NCI-H1417 (cell line): ENCODE data around the gene NPPB.
A peak's percentile ranks its signal among the peaks of the same experiment; 100 is the strongest.

Experiments used
- DNase-seq, 3 experiments: peaks; one replicate each; lab custom pipeline; 2025; lab: John Stamatoyannopoulos, UW

The NPPB gene

GRCh38 chr1:11857164-11857851, 1.4 kb downstream of the NPPB start:
- DNase-seq: peak in 1 of 3 experiments; percentile 38

GRCh38 chr1:11856698-11857097, 2.0 kb downstream of the NPPB start:
- no peak for DNase-seq

- DNase-seq: no peak
These were observed 3.3 kb downstream of the NPPB start for GRCh38 chr1:11855430-11855829.

- DNase-seq: no peak
These were observed 4.2 kb downstream of the NPPB start for GRCh38 chr1:11854519-11854918.

- DNase-seq: no peak
These were observed 7.6 kb downstream of the NPPB start for GRCh38 chr1:11851180-11851579.

GRCh38 chr1:11850156-11850555, 8.6 kb downstream of the NPPB start:
- no peak for DNase-seq

- DNase-seq: no peak
These were observed 10.4 kb downstream of the NPPB start for GRCh38 chr1:11848373-11848700.

GRCh38 chr1:11847667-11848372, 10.9 kb downstream of the NPPB start, which contains the start of gene NPPA:
Gene NPPA, minus strand, starts transcription at chr1:11847783. Its CDS starts 99 bp downstream, at chr1:11847684.
- DNase-seq: peak; percentile 78 to 96 (median 89)

- peak in 1 of 3 experiments; percentile 2 for DNase-seq
These were observed 13.0 kb downstream of the NPPB start for GRCh38 chr1:11845641-11846335.

- peak in 1 of 3 experiments; percentile 36 for DNase-seq
These were observed 16.3 kb downstream of the NPPB start for GRCh38 chr1:11842154-11843041.

GRCh38 chr1:11841245-11842153, 17.2 kb downstream of the NPPB start:
- DNase-seq: peak in 1 of 3 experiments; percentile 40

GRCh38 chr1:11839727-11840705, 18.7 kb downstream of the NPPB start:
- DNase-seq: no peak

- peak; percentile 21 to 70 (median 59) for DNase-seq
These were observed 20.1 kb downstream of the NPPB start for GRCh38 chr1:11838349-11839272.

GRCh38 chr1:11837767-11838348, 20.9 kb downstream of the NPPB start:
- DNase-seq: no peak

GRCh38 chr1:11836955-11837766, 21.6 kb downstream of the NPPB start:
- DNase-seq: no peak

- no peak for DNase-seq
These were observed 23.1 kb downstream of the NPPB start for GRCh38 chr1:11835441-11836225.
